Measurements from ENCODE around the gene C6orf89.

DNA sequence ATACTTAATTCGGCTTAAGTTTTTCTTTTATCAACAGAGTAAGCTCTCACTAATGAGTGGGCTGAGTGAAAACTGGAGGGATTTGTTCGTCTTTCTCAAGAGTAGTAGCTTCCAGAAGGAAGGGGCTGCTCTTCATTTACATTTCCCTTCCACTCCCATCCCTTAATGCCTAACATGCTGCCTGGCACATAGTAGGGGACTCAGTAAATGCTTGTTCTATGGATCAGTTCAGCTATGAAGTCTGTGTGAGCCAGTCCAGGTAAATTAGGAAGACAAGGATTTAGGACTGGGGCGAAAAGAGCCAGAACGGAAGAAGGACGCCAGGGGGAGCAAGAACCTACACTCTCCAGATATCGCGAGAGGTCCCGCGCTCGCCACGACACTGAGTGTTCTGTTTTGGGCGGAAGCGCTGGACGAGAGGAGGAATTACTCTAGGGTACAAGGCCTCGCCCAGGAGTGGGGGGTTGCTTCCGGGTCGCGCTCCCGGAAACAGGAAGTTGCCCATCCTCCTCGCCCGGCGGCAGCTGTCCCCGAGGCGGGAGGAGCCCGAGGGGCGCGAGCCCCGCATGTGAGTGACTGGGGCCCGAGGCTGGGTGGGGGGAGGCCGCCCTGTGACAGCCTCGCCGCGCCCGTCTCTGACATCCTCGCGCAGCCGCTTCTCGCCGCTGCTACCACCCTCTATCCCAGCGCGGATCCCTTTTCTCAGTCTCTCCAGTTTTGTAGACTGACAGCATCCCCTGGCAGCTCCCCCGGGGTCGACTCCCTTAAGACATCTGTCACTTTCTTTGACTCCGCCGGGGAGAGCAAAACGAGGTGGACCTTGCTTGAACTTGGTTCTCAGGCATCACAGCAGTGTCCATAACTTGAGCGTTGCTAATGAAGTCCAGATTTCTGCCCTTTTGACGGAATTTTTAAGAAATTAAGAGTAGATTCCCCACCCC is at the start of gene C6orf89:
- TF ChIP-seq, protein P1, sequence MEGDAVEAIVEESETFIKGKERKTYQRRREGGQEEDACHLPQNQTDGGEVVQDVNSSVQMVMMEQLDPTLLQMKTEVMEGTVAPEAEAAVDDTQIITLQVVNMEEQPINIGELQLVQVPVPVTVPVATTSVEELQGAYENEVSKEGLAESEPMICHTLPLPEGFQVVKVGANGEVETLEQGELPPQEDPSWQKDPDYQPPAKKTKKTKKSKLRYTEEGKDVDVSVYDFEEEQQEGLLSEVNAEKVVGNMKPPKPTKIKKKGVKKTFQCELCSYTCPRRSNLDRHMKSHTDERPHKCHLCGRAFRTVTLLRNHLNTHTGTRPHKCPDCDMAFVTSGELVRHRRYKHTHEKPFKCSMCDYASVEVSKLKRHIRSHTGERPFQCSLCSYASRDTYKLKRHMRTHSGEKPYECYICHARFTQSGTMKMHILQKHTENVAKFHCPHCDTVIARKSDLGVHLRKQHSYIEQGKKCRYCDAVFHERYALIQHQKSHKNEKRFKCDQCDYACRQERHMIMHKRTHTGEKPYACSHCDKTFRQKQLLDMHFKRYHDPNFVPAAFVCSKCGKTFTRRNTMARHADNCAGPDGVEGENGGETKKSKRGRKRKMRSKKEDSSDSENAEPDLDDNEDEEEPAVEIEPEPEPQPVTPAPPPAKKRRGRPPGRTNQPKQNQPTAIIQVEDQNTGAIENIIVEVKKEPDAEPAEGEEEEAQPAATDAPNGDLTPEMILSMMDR (IDR thresholded peaks at IDR 0.05): peak; percentile 90 to 97 (median 96)
- peak; percentile 96 to 97 for TF ChIP-seq POLR2AphosphoS5 (IDR thresholded peaks at IDR 0.05; ENCODE audit: insufficient read depth in 1 of 2, low read depth in 1 of 2)

All from vagina (tissue), 2 donors.